CD8-positive, alpha-beta memory T cell (primary cell): ENCODE measurements around the gene HNRNPDL. TPM values are rescaled to one million over a fixed set of nuclear protein-coding genes. Genes with fewer than 3 reads are reported as not detected.
A peak's percentile ranks its signal among the peaks of the same experiment; 100 is the strongest.

Experiments
- CTCF ChIA-PET: fragments of 350-600 bp; sonication (Branson Sonifier 250); formaldehyde crosslinking; loops from one replicate; lab custom pipeline; 2021; ENCODE audit warnings: antibody characterized with exemption; lab: Charles Lee
- POLR2A ChIA-PET: fragments of 350-600 bp; sonication (Branson Sonifier 250); formaldehyde crosslinking; loops from one replicate; lab custom pipeline; 2021; ENCODE audit warnings: antibody characterized with exemption; lab: Charles Lee
- DNase-seq, 5 donors: peaks; one replicate each; pipeline versions ENCODE4 v3.0.0 to v3.0.0-alpha.2; 2020 to 2022; ENCODE audit warnings: mixed read lengths in 1 of 5
- H3K27ac ChIP-seq: one replicate; pipeline ENCODE4 v1.7.0; 2013; ENCODE audit warnings: low read depth, mild to moderate bottlenecking, low read length, moderate library complexity
- H3K27me3 ChIP-seq: 2 replicates; pipeline ENCODE4 v1.7.0; 2013; ENCODE audit warnings: low read length, mild to moderate bottlenecking; ENCODE audit not compliant: insufficient read depth, poor library complexity, severe bottlenecking
- H3K36me3 ChIP-seq: 2 replicates; pipeline ENCODE4 v1.7.0; 2013; ENCODE audit warnings: mild to moderate bottlenecking, low read length, moderate library complexity; ENCODE audit not compliant: insufficient read depth
- H3K4me1 ChIP-seq: 2 replicates; pipeline ENCODE4 v1.7.0; 2013; ENCODE audit warnings: mild to moderate bottlenecking, low read length, moderate library complexity; ENCODE audit not compliant: insufficient read depth
- H3K4me3 ChIP-seq: 2 replicates; pipeline ENCODE4 v1.7.0; 2013; ENCODE audit warnings: mild to moderate bottlenecking, low read length
- H3K9me3 ChIP-seq: 2 replicates; pipeline ENCODE4 v1.7.0; 2013; ENCODE audit warnings: mild to moderate bottlenecking, low read length
- H3K27ac Mint-ChIP-seq, 8 donors: one replicate each; pipeline ENCODE4 v1.8.0; 2020 to 2021; ENCODE audit warnings: mixed read lengths in 8 of 8, mild to moderate bottlenecking in 6 of 8, inconsistent platforms in 3 of 8, moderate library complexity in 3 of 8
- H3K27me3 Mint-ChIP-seq, 2 donors: one replicate each; pipeline ENCODE4 v1.8.0; 2020 to 2021; ENCODE audit warnings: mixed read lengths in 2 of 2, mild to moderate bottlenecking in 1 of 2, moderate library complexity in 1 of 2
- H3K36me3 Mint-ChIP-seq, 3 donors: one replicate each; pipeline ENCODE4 v1.8.0; 2020 to 2021; ENCODE audit warnings: mixed read lengths in 3 of 3, inconsistent platforms in 1 of 3, mild to moderate bottlenecking in 1 of 3
- H3K4me1 Mint-ChIP-seq, 3 donors: one replicate each; pipeline ENCODE4 v1.8.0; 2020 to 2021; ENCODE audit warnings: mixed read lengths in 3 of 3, inconsistent platforms in 1 of 3, mild to moderate bottlenecking in 1 of 3
- H3K4me3 Mint-ChIP-seq, 7 donors: one replicate each; pipeline ENCODE4 v1.8.0; 2020 to 2021; ENCODE audit warnings: mixed read lengths in 7 of 7, mild to moderate bottlenecking in 6 of 7, moderate library complexity in 4 of 7, inconsistent platforms in 2 of 7
- H3K9me3 Mint-ChIP-seq, 5 donors: one replicate each; pipeline ENCODE4 v1.8.0; 2020 to 2022; ENCODE audit warnings: mixed read lengths in 5 of 5, mild to moderate bottlenecking in 3 of 5, moderate library complexity in 2 of 5, inconsistent platforms in 1 of 5
- polyA plus RNA-seq: library from polyadenylated mRNA; unstranded; fragments of 300-500 nt; fragmentation: Illumina TruSeq; gene quantifications from one replicate; pipeline ENCODE4 v1.2.3, GENCODE V29; 2021
- total RNA-seq, 2 experiments: library from RNA; stranded (reverse); gene quantifications; one replicate each; pipeline ENCODE4 v1.2.3, GENCODE V29; 2021

HNRNPDL gene
- total and polyA plus RNA-seq, 3 experiments from 2014 or later, result 257 to 438 (median 423) TPM

- Histone ChIP-seq H3K36me3 (peaks cover 18% of the 10 kb centered on the region), H3K9me3 (no peaks in the 10 kb centered on the region), H3K27me3 (no peaks in the 10 kb centered on the region), H3K4me3 (peak overlapping the region; percentile 97), H3K4me1 (peaks cover 34% of the 10 kb centered on the region), H3K27ac (peak overlapping the region; percentile 99)
- Mint-ChIP-seq H3K9me3 (peaks cover 0 to 2% (median 0%) of the 10 kb centered on the region in 5 donors), H3K4me1 (peaks cover 63 to 80% (median 74%) of the 10 kb centered on the region in 3 donors), H3K36me3 (peaks cover 0 to 70% (median 19%) of the 10 kb centered on the region in 3 donors), H3K27ac (peak overlapping the region; percentile 97 to 99 (median 98)), H3K27me3 (peaks cover 0 to 4% of the 10 kb centered on the region in 2 donors), H3K4me3 (peak overlapping the region; percentile 96 to 100 (median 99))
- DNase-seq, result peak in 4 of 5 donors; percentile 26 to 56 (median 36)
- POLR2A ChIA-PET, result interaction anchor here (0.5 to 5.5 kb wide), 6 partner anchors 56 to 1024 kb away, joined by 3 to 102 read pairs (median 4); partner anchors contain the start of gene HNRNPD
- CTCF ChIA-PET, result interaction anchor here (0.7 to 1.1 kb wide), 3 partner anchors 11 to 70 kb away, joined by 3 to 4 read pairs (median 3); no protein-coding TSS in a partner anchor
Observed at GRCh38 chr4:82430964-82431745, 893 bp upstream of the HNRNPDL start.

GRCh38 chr4:82429728-82430192 lies 502 bp downstream of the HNRNPDL start:
- no peaks in the 10 kb centered on the region for H3K27me3 ChIP-seq
- Mint-ChIP-seq H3K9me3 (peaks cover 0 to 2% (median 0%) of the 10 kb centered on the region in 5 donors), H3K27me3 (peaks cover 0 to 4% of the 10 kb centered on the region in 2 donors), H3K27ac (peak overlapping the region; percentile 97 to 100 (median 99)), H3K4me1 (peaks cover 66 to 79% (median 74%) of the 10 kb centered on the region in 3 donors), H3K36me3 (peaks cover 7 to 72% (median 20%) of the 10 kb centered on the region in 3 donors), H3K4me3 (peak overlapping the region; percentile 96 to 100 (median 100))
- peaks cover 25% of the 10 kb centered on the region for H3K36me3 ChIP-seq
- H3K9me3 ChIP-seq, result no peaks in the 10 kb centered on the region
- CTCF ChIA-PET, result interaction anchor here (0.7 to 2.7 kb wide), 21 partner anchors 9 to 1026 kb away, joined by 3 to 31 read pairs (median 4); partner anchors contain the start of genes HELQ, HNRNPD, MRPS18C and RASGEF1B
- H3K27ac ChIP-seq, result peak overlapping the region; percentile 99
- POLR2A ChIA-PET, result interaction anchor here (0.6 to 5.5 kb wide), 25 partner anchors 9 to 1025 kb away, joined by 3 to 102 read pairs (median 4); partner anchors contain the start of genes COPS4, COQ2, HELQ and HNRNPD
- H3K4me1 ChIP-seq, result peaks cover 43% of the 10 kb centered on the region
- peak overlapping the region; percentile 97 for H3K4me3 ChIP-seq
- peak in 4 of 5 donors; percentile 68 to 88 (median 75) for DNase-seq

GRCh38 chr4:82428969-82429727 lies 1.1 kb downstream of the HNRNPDL start:
- Mint-ChIP-seq H3K9me3 (peaks cover 0 to 2% (median 0%) of the 10 kb centered on the region in 5 donors), H3K27ac (peak overlapping the region; percentile 97 to 100 (median 99)), H3K4me1 (peaks cover 66 to 82% (median 78%) of the 10 kb centered on the region in 3 donors), H3K4me3 (peak overlapping the region; percentile 96 to 100 (median 100)), H3K27me3 (peaks cover 0 to 4% of the 10 kb centered on the region in 2 donors), H3K36me3 (peaks cover 12 to 77% (median 26%) of the 10 kb centered on the region in 3 donors)
- H3K27me3 ChIP-seq, result no peaks in the 10 kb centered on the region
- peak overlapping the region; percentile 97 for H3K4me3 ChIP-seq
- H3K27ac ChIP-seq, result peak overlapping the region; percentile 99
- peaks cover 31% of the 10 kb centered on the region for H3K36me3 ChIP-seq
- peak; percentile 91 to 95 (median 93) for DNase-seq
- no peaks in the 10 kb centered on the region for H3K9me3 ChIP-seq
- peaks cover 43% of the 10 kb centered on the region for H3K4me1 ChIP-seq
- ChIA-PET POLR2A (interaction anchor here (0.6 to 5.5 kb wide), 27 partner anchors 9 to 1026 kb away, joined by 3 to 102 read pairs (median 4); partner anchors contain the start of genes COPS4, COQ2, HELQ and HNRNPD), CTCF (interaction anchor here (0.6 to 2.7 kb wide), 24 partner anchors 9 to 1026 kb away, joined by 3 to 31 read pairs (median 4); partner anchors contain the start of genes HELQ, HNRNPD, MRPS18C and RASGEF1B)

GRCh38 chr4:82428526-82428968 lies 1.7 kb downstream of the HNRNPDL start:
- no peak for DNase-seq
- peaks cover 12 to 77% (median 31%) of the 10 kb centered on the region in 3 donors for H3K36me3 Mint-ChIP-seq
- H3K27ac Mint-ChIP-seq, result peak overlapping the region; percentile 83 to 100 (median 97)
- peak overlapping the region; percentile 96 to 100 (median 100) for H3K4me3 Mint-ChIP-seq
- peaks cover 63 to 81% (median 76%) of the 10 kb centered on the region in 3 donors for H3K4me1 Mint-ChIP-seq
- ChIA-PET CTCF (interaction anchor here (0.6 to 2.7 kb wide), 21 partner anchors 9 to 956 kb away, joined by 3 to 31 read pairs (median 4); partner anchors contain the start of genes HNRNPD, RASGEF1B and SCD5), POLR2A (interaction anchor here (1.1 to 5.5 kb wide), 14 partner anchors 9 to 1027 kb away, joined by 3 to 102 read pairs (median 6); partner anchors contain the start of genes COPS4, HELQ, HNRNPD and MRPS18C)
- Histone ChIP-seq H3K27me3 (no peaks in the 10 kb centered on the region), H3K9me3 (no peaks in the 10 kb centered on the region), H3K27ac (peak overlapping the region; percentile 99), H3K4me1 (peaks cover 43% of the 10 kb centered on the region), H3K36me3 (peaks cover 37% of the 10 kb centered on the region), H3K4me3 (peak overlapping the region; percentile 97)
- H3K9me3 Mint-ChIP-seq, result peaks cover 0 to 2% (median 0%) of the 10 kb centered on the region in 5 donors
- peaks cover 0 to 4% of the 10 kb centered on the region in 2 donors for H3K27me3 Mint-ChIP-seq

GRCh38 chr4:82425478-82425877 lies 4.8 kb downstream of the HNRNPDL start:
- H3K4me1 Mint-ChIP-seq, result peaks cover 47 to 64% (median 62%) of the 10 kb centered on the region in 3 donors
- H3K27ac Mint-ChIP-seq, result peak overlapping the region in 2 of 8 donors; percentile 75 to 97
- Histone ChIP-seq H3K4me1 (peaks cover 33% of the 10 kb centered on the region), H3K36me3 (peaks cover 49% of the 10 kb centered on the region), H3K27me3 (no peaks in the 10 kb centered on the region), H3K27ac (no peak overlapping the region), H3K4me3 (no peak overlapping the region), H3K9me3 (no peaks in the 10 kb centered on the region)
- H3K27me3 Mint-ChIP-seq, result peaks cover 0 to 4% of the 10 kb centered on the region in 2 donors
- H3K9me3 Mint-ChIP-seq, result peaks cover 0 to 2% (median 0%) of the 10 kb centered on the region in 5 donors
- DNase-seq, result no peak
- ChIA-PET CTCF (no interaction called here), POLR2A (no interaction called here)
- peaks cover 12 to 78% (median 36%) of the 10 kb centered on the region in 3 donors for H3K36me3 Mint-ChIP-seq
- H3K4me3 Mint-ChIP-seq, result peak overlapping the region in 1 of 7 donors; percentile 67

- Histone ChIP-seq H3K4me1 (peaks cover 32% of the 10 kb centered on the region), H3K4me3 (no peak overlapping the region), H3K36me3 (peaks cover 49% of the 10 kb centered on the region), H3K9me3 (no peaks in the 10 kb centered on the region), H3K27me3 (no peaks in the 10 kb centered on the region), H3K27ac (no peak overlapping the region)
- ChIA-PET CTCF (no interaction called here), POLR2A (no interaction called here)
- Mint-ChIP-seq H3K4me3 (peak overlapping the region in 1 of 7 donors; percentile 17), H3K27me3 (no peaks in the 10 kb centered on the region), H3K27ac (peak overlapping the region in 4 of 8 donors; percentile 8 to 97 (median 52)), H3K36me3 (peaks cover 12 to 61% (median 34%) of the 10 kb centered on the region in 3 donors), H3K9me3 (no peaks in the 10 kb centered on the region), H3K4me1 (peaks cover 43 to 61% (median 55%) of the 10 kb centered on the region in 3 donors)
- DNase-seq, result no peak
Observed at GRCh38 chr4:82423245-82424054, 6.8 kb downstream of the HNRNPDL start.
